HCT116 (cell line): ENCODE results near the gene HERC2. TPM values are rescaled to one million over a fixed set of nuclear protein-coding genes. Genes with fewer than 3 reads are reported as not detected.

Experiments
- ATAC-seq: fragments of 200-7000 bp; cut with Tn5 transposase; 2 replicates; pipeline ENCODE4 v1.9.1; 2020; ENCODE audit warnings: mild to moderate bottlenecking, moderate library complexity
- BruUV-seq: library from RNA; stranded (reverse); fragments of 400-500 nt; replicated peaks from 2 replicates; lab custom pipeline; 2021; lab: Mats Ljungman, UMichigan
- CTCF ChIA-PET: fragments of 300-600 bp; sonication (Branson Sonifier 250); formaldehyde crosslinking; loops from one replicate; lab custom pipeline; 2021; ENCODE audit warnings: antibody characterized with exemption; lab: Charles Lee
- POLR2A ChIA-PET: fragments of 300-600, 350-600 bp; sonication (Branson Sonifier 250); formaldehyde crosslinking; loops from one replicate; lab custom pipeline; 2021; ENCODE audit warnings: antibody characterized with exemption; lab: Charles Lee
- RAD21 ChIA-PET, 2 experiments: fragments of 300-600 bp; sonication (Branson Sonifier 250); formaldehyde crosslinking; loops; one replicate each; lab custom pipeline; 2023; ENCODE audit warnings: low total read pairs in 2 of 2; ENCODE audit not compliant: uncharacterized antibody in 2 of 2, unreplicated experiment in 2 of 2, low non-redundant PET in 1 of 2; lab: Charles Lee
- DNase-seq: peaks from one replicate; pipeline ENCODE4 v3.0.0-alpha.2; 2010; ENCODE audit warnings: low read depth, low spot score
- H2AFZ ChIP-seq: fragments of 200-600 bp; shearing (Covaris generic), sonication (generic); 2 replicates; pipeline ENCODE4 v1.6.1; 2017; ENCODE audit warnings: low read depth, mixed run types, mixed read lengths, antibody characterized with exemption, low read length; ENCODE audit not compliant: poor library complexity, severe bottlenecking
- H3K27ac ChIP-seq: 2 replicates; pipeline ENCODE4 v1.5.1; 2012; ENCODE audit warnings: low read depth, low read length
- H3K27me3 ChIP-seq: fragments of 200-600 bp; sonication (generic); 2 replicates; pipeline ENCODE4 v1.6.1; 2016; ENCODE audit warnings: mixed run types, low read length, mixed read lengths; ENCODE audit not compliant: insufficient read depth
- H3K36me3 ChIP-seq, 2 experiments: fragments of 200-500 bp in 1 of 2; fragments of 200-600 bp in 1 of 2; sonication (Bioruptor generic) in 1 of 2; sonication (generic) in 1 of 2; 2 replicates each; pipeline versions ENCODE4 v1.5.1 to v1.6.1; 2014 to 2016; ENCODE audit warnings: low read length in 2 of 2, inconsistent platforms in 1 of 2, mixed read lengths in 1 of 2, mixed run types in 1 of 2; ENCODE audit not compliant: insufficient read depth in 2 of 2, control insufficient read depth in 1 of 2
- H3K4me1 ChIP-seq, 2 experiments: fragments of 200-600 bp in 1 of 2; sonication (generic) in 1 of 2; 2 replicates each; pipeline versions ENCODE4 v1.5.1 to v1.6.1; 2012 to 2017; ENCODE audit warnings: low read length in 2 of 2, inconsistent platforms in 1 of 2, mild to moderate bottlenecking in 1 of 2, mixed read lengths in 1 of 2, mixed run types in 1 of 2, moderate library complexity in 1 of 2; ENCODE audit not compliant: insufficient read depth in 2 of 2, control insufficient read depth in 1 of 2
- H3K4me2 ChIP-seq: fragments of 200-600 bp; sonication (generic); 2 replicates; pipeline ENCODE4 v1.6.1; 2017; ENCODE audit warnings: mixed run types, low read length, mixed read lengths
- H3K4me3 ChIP-seq, 2 experiments: fragments of 200-600 bp in 1 of 2; sonication (generic) in 1 of 2; replicated peaks in 1 of 2; 2 replicates each; pipeline ENCODE4 v1.5.1; 2011 to 2016; ENCODE audit warnings: low read length in 2 of 2, control low read depth in 1 of 2, low read depth in 1 of 2, mild to moderate bottlenecking in 1 of 2, mixed read lengths in 1 of 2, mixed run types in 1 of 2
- H3K79me2 ChIP-seq: fragments of 200-600 bp; sonication (generic); 2 replicates; pipeline ENCODE4 v1.6.1; 2017; ENCODE audit warnings: mild to moderate bottlenecking, mixed run types, low read length, moderate library complexity, mixed read lengths; ENCODE audit not compliant: insufficient read depth
- H3K9ac ChIP-seq: fragments of 200-600 bp; sonication (generic); 2 replicates; pipeline ENCODE4 v1.6.1; 2016; ENCODE audit warnings: low read length, mixed read lengths
- H3K9me2 ChIP-seq: fragments of 200-600 bp; sonication (generic), shearing (Covaris generic); 2 replicates; pipeline ENCODE4 v1.6.1; 2017; ENCODE audit warnings: mixed run types, mild to moderate bottlenecking, moderate library complexity; ENCODE audit not compliant: insufficient read depth
- H3K9me3 ChIP-seq, 2 experiments: fragments of 200-500 bp in 1 of 2; fragments of 200-600 bp in 1 of 2; sonication (Bioruptor generic) in 1 of 2; sonication (generic) in 1 of 2; 2 replicates each; pipeline ENCODE4 v1.6.1; 2014 to 2017; ENCODE audit warnings: low read length in 2 of 2, mixed read lengths in 2 of 2, inconsistent platforms in 1 of 2, low read depth in 1 of 2, mild to moderate bottlenecking in 1 of 2, mixed run types in 1 of 2, moderate library complexity in 1 of 2; ENCODE audit not compliant: control insufficient read depth in 1 of 2, insufficient read depth in 1 of 2
- H4K20me1 ChIP-seq: fragments of 200-600 bp; sonication (generic), shearing (Covaris generic); 2 replicates; pipeline ENCODE4 v1.6.1; 2017; ENCODE audit warnings: mixed run types, mild to moderate bottlenecking, moderate library complexity; ENCODE audit not compliant: insufficient read depth
- CEBPB ChIP-seq: IDR thresholded peaks from 2 replicates; pipeline ENCODE4 v1.6.1; 2012; ENCODE audit warnings: low read depth
- EGR1 ChIP-seq: IDR thresholded peaks from 2 replicates; pipeline ENCODE4 v1.6.1; 2012; ENCODE audit warnings: low read depth
- EZH2 ChIP-seq: fragments of 200-600 bp; sonication (generic); IDR thresholded peaks from 2 replicates; pipeline ENCODE4 v1.6.1; 2017; ENCODE audit warnings: antibody characterized with exemption, mixed run types
- JUND ChIP-seq: IDR thresholded peaks from 2 replicates; pipeline ENCODE4 v1.6.1; 2012
- MAX ChIP-seq: IDR thresholded peaks from 2 replicates; pipeline ENCODE4 v1.6.1; 2012
- POLR2AphosphoS5 ChIP-seq: IDR thresholded peaks from 2 replicates; pipeline ENCODE4 v1.6.1; 2011; ENCODE audit warnings: mild to moderate bottlenecking, low read depth, low read length, moderate library complexity
- REST ChIP-seq: IDR thresholded peaks from 2 replicates; pipeline ENCODE4 v1.6.1; 2012; ENCODE audit warnings: low read depth
- SIN3A ChIP-seq: IDR thresholded peaks from 2 replicates; pipeline ENCODE4 v1.6.1; 2012; ENCODE audit warnings: low read depth
- SRF ChIP-seq: IDR thresholded peaks from 2 replicates; pipeline ENCODE4 v1.6.1; 2012; ENCODE audit warnings: low read depth
- ZFX ChIP-seq: fragments of 450-650 bp; IDR thresholded peaks from 2 replicates; pipeline ENCODE4 v1.6.1; 2017
- intact Hi-C: fragments of 100-400 bp; cut with micrococcal nuclease; formaldehyde crosslinking; loops from 2 replicates; pipeline ENCODE4 v1.10.0; 2022
- total RNA-seq: library from RNA; stranded (reverse); gene quantifications from one replicate; pipeline ENCODE4 v1.2.1, GENCODE V29; 2021; ENCODE audit not compliant: unreplicated experiment

The HERC2 gene
- total RNA-seq, 1 experiment from 2014 or later: 55.5 TPM

GRCh38 chr15:28184166-28184565, 137.8 kb downstream of the HERC2 start:
- POLR2A ChIA-PET: interaction anchor here (0.5 kb wide), 1 partner anchor 14 kb away, joined by 3 read pairs; no protein-coding TSS in a partner anchor
- Histone ChIP-seq H3K27ac (no peak overlapping the region), H2AFZ (no peak overlapping the region), H3K27me3 (no peaks in the 10 kb centered on the region), H3K9me3 (no peaks in the 10 kb centered on the region), H3K4me1 (no peaks in the 10 kb centered on the region), H3K36me3 (peaks cover 18 to 28% of the 10 kb centered on the region in 2 experiments), H3K9me2 (no peaks in the 10 kb centered on the region), H4K20me1 (no peaks in the 10 kb centered on the region)
- CTCF ChIA-PET: no interaction called here
- BruUV-seq: no TSS peak
- RAD21 ChIA-PET: no interaction called here
- DNase-seq: no peak
- TF ChIP-seq EGR1 (no peak), SIN3A (no peak), CEBPB (no peak), ZFX (no peak), SRF (no peak), JUND (no peak), MAX (no peak), POLR2AphosphoS5 (no peak), REST (no peak), EZH2 (no peak)
- TF ChIP-seq, all 23 proteins: peak for 0
- no peak overlapping the region for H3K4me3 ChIP-seq
- intact Hi-C loops: no loop called here
- no peak overlapping the region for H3K9ac ChIP-seq
- no peak overlapping the region for H3K4me2 ChIP-seq
- no peaks in the 10 kb centered on the region for H3K79me2 ChIP-seq
- no peak for ATAC-seq
